Sigmoid colon (tissue), 4 donors: ENCODE data around the gene POLR2H.

Experiments
- CTCF ChIP-seq, 4 experiments: fragments of 450-650 bp in 3 of 4; fragments of 200-600 bp in 1 of 4; IDR thresholded peaks; one replicate each; pipeline ENCODE4 v1.5.1; 2016 to 2019; ENCODE audit warnings: antibody characterized with exemption in 4 of 4, mild to moderate bottlenecking in 3 of 4, moderate library complexity in 2 of 4
- EP300 ChIP-seq, 4 donors: sonication (generic); formaldehyde crosslinking; IDR thresholded peaks; one replicate each; pipeline ENCODE4 v1.6.1; 2017; ENCODE audit warnings: antibody characterized with exemption in 4 of 4
- POLR2A ChIP-seq, 2 donors: fragments of 450-650 bp; IDR thresholded peaks; one replicate each; pipeline ENCODE4 v1.6.1; 2016; ENCODE audit warnings: antibody characterized with exemption in 2 of 2, mild to moderate bottlenecking in 2 of 2, moderate library complexity in 2 of 2
- POLR2AphosphoS5 ChIP-seq, 4 donors: sonication (generic); formaldehyde crosslinking; IDR thresholded peaks; one replicate each; pipeline ENCODE4 v1.6.1; 2017; ENCODE audit warnings: antibody characterized with exemption in 4 of 4

DNA sequence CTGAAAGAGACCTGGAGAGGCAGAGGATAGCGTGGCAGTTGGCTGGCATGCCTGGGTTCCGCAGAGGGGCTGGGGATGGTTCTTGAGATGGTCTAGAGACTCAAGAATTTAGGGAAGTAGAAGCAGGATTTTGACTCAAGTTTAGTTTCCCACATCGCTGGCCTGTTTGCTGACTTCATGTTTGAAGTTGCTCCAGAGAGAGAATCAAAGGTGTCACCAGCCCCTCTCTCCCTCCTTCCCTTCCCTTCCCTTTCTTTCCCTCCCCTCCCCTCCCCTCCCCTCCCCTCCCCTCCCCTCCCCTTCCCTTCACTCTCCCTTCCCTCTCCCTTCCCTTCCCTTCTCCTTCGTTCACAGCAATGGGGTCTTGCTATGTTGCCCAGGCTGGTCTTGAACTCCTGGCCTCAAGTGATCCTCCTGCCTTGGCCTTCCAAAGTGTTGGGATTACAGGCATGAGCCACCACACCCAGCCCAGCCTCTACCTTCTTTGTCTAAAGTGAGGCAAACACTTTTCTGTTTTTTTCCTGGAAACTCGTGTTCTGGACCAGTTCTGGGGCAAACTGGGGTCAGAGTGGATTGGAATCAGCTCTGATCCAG, 28.5 kb downstream of the POLR2H start:
- TF ChIP-seq CTCF (IDR thresholded peaks at IDR 0.05) (no peak), POLR2AphosphoS5 (IDR thresholded peaks at IDR 0.05) (no peak), EP300 (IDR thresholded peaks at IDR 0.05) (no peak), POLR2A (IDR thresholded peaks at IDR 0.05) (no peak)
